GM18858 (cell line): Measurements from ENCODE around the gene ENTREP3.
"Not testable (repeated sequence)": the region's sequence is repeated elsewhere in the genome, so short reads cannot be mapped to it uniquely, and the experiment has no call there.

ENCODE experiments used
- ATAC-seq: cut with Tn5 transposase; IDR thresholded peaks from one replicate; pipeline ENCODE4 v1.9.1; 2021; ENCODE audit not compliant: unreplicated experiment

ENTREP3 gene

DNA sequence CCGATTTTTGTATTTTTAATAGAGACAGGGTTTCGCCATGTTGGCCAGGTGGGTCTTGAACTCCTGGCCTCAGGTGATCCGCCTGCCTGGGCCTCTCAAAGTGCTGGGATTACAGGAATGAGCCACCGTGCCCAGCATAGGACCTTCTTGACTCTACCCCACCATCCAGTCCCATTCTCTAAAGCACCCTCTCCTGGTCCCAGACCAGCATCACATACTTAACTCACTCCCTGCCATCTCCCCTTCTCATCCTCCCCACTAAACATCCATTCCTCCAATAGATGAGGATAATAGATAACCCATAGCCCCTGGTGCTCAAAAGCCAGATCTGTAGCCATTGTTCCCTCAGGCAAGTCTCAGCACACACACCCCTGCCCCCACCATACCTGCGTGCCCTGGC, 2.1 kb downstream of the ENTREP3 start:
- ATAC-seq: no peak

DNA sequence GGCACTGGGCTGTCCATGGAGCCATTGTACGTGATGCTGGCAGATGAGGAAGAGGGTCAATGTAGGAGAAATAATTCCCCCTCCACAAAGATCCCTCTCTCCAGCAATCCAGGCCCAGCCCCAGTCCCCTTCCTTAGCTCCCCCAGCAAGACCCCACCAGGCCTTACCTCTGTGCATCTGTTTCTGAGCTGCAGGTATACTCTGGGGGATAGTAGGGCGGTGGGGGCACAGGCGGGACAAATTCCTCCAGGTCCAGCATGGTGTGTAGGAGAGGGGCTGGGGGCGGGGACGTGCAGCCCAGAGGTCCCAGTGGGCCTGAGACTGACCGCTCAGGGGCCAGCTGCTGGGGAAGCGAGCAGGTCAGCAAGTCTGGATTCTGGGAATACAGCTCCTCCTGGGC, 3.7 kb downstream of the ENTREP3 start:
- no peak for ATAC-seq

DNA sequence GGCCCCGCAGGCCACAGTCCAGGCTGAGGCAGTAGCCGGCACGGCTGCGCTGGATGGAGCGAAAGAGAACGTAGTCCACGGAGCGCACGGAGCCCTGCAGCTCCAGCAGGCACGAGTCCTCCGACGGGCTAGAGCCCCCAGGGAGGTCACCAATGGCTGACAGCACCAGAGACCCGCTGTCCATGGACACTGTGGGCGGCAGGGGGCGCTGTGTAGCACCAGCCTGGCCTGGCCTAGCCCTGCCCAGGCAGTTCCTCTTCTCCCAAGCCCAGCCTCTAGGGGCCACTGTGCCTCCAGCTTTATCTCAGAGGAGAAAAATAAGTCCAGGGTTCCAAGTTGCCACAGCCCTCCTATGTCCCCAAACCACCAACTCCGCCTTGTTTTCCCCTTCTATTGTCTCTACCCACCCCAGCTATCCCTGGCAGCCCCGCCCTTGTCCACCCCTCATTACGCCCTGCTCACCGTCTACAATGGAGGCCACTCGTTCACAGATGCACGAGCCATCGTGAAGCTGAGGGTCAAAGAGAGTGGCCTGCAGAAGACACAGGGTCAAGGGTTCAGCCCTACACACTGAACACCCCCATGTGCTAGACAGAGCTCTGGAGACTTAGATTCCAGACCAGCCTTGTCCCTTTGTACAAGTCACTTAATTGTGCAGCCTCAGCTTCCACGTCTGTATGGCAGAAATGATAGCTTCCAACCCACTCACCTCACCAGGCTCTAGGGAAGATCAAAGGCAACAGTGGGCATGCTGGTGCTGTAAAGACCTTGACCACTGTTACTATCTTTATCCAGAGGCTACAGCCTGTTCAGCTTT, 4.4 kb downstream of the ENTREP3 start:
- peak; percentile 76 for ATAC-seq

DNA sequence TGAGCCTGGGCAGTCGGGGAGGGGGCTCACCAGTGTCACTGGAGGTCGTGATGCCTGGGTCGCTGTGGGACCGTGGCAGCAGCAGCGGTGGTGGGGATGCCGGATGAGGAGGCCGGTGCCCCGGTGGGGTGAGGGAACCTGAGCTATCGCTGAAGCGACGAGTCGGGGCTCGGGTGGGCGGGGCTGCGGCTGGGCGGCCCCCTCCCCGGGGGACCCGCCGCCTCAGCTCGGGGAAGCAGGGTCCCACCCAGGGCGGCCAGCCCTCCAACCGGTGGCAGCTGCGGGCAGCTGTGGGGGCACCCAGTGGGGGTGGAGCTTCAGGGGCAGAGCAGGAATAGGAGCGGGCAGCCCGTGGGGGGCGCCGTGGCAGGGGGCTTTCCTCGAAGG, 5.0 kb downstream of the ENTREP3 start:
- peak; percentile 22 for ATAC-seq

DNA sequence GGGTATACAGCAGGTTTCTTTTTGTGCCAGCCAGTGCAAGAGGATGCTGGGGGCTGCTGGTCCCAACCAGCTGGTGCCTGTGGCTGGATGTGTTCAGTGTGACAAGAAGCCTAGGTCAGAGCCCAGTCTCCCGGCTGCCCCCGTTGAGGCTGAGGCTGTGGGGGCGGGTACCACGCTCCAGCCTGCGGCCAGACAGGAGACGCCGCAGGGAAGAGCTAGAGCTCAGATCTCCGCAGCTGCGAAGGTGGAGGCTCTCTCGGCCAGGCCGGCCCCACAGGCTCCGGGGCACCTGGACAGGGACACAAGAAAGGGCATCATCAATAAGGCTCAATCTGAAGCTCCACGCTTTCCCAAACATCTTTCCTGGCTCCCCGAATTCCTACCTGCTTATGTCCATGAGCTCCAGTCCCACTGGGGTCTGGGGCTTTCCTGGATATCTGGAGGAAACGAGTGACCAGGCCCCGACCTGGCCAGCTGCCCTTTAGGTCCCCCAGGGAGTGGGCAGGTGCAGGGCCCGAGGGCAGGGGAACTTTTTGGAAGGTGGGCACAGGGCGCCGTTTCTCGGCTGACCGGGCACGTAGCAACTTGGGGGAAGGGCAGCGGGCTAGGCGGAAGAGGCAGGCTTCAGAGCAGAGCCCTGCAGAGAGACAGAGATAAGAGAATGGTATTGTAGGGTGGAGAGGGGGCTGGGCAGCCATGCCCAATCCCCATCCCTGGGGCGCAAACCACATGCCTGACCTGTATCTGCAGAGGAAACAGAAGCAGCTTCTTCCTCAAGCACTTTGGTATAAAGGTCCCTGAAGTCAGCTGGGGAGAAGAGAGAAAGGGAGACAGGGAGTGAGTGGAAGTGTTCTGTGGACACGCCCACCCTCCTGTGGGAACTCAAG, 7.4 kb downstream of the ENTREP3 start:
- no peak for ATAC-seq

DNA sequence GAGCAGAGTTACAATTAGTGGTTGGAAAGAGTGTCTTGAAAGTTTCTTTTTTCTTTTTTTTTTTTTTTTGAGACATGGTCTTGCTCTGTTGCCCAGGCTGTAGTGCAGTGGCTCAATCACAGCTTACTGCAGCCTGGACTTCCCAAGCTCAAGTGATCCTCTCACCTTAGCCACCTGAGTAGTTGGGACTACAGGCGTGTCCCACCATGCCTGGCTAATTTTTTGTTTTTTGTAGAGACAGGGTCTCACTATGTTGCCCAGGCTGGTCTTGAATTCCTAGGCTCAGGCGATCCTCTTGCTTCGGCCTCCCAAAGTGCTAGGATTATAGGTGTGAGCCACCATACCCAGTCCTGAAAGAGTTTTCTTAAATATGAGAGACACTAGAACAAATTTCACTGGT, 8.5 kb downstream of the ENTREP3 start:
- not testable (repeated sequence) for ATAC-seq

DNA sequence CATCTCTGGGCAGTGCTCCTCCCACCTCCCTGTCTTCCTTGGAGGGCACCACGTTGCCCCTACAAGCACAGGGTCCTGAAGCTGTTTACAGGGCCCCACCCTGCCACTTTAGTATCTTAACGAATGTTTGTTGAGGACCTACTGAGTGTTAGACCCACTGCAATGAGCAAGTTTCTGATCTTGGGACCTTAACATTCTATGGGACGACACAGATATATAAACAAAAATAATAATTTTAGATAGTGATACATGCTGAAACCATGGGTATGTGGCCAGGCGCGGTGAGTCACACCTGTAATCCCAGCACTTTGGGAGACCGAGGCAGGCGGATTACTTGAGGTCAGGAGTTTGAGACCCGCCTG, 10.1 kb downstream of the ENTREP3 start:
- no peak for ATAC-seq

DNA sequence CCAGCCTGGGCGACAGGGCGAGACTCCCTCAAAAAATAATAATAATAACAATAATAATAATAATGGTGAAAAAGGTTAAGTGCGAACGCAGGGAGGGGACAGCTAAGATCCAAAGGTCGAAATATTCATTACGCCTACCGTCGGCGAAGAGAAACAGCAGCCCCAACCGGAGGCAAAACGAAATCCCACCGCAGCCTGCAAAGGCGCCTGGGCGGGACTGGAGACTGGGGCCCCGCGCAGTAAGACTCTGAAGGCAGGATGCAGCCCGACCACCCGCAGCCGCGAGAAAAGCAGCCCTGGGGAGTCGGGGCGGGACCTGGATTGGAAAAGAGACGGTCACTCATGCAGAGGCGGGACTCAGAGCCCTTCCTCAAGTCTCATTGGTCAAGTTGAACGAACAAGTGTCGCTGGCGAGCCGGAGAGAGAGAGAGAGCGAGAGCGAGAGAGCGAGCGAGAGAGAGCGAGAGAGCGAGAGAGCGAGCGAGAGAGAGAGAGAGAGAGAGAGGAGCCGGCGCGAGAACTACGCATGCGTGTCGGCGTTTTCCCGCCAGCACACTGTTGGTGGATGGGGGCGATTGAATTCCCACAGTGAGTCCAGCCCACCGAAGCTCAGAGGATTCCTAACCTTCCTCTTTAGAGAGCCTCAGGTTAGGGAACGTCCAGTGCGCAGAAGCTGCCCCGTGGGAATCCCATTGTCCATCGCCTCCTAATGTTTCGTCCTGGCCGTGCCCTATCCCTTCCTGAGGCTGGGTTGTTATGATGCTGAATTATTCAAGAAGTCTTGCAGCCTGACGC, 10.7 kb downstream of the ENTREP3 start:
- ATAC-seq: peak; percentile 67

DNA sequence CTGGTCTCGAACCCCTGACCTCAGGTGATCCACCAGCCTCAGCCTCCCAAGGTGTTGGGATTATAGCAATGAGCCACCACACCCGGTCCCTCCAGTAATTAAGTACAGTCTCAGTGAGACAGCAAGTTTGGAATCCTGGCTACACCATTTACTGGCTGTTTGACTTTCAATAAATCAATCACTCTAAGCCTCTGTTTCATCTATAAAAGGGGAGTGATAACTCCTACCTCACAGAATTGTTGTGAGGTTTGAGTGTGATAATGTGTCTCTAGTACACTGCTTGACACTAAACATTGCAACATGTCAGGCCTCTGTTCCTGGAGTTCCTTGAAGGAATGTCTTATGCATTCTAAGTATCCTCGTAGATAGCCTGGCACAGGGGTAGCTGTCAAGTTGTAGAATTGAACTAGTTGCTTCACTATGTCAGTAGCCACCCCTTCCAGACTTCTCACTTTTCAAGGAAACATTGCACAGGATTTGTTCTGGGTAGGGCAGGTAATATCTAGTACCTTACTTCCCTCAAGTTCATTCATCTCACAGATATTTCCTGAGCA, 12.4 kb downstream of the ENTREP3 start:
- ATAC-seq: no peak

DNA sequence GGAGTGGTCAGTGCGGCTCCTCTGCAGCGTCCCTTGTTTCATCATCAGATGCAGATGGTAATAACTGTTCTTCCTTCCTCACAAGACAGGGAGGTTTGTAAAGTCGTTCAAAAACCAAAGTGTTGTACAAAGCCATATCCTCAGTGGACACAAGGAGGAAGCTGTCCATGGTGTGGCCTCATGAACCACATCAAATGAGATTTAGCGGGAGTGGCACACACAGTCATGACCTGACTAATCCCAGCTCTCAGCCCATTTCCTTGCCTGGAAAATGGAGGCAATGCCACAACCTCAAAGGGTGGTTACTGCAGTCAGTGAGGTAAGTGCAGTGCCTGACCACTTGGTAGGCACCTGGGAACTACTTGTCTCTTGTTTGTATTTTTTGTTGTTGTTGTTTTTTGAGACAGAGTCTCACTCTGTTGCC, 13.4 kb downstream of the ENTREP3 start:
- ATAC-seq: no peak

DNA sequence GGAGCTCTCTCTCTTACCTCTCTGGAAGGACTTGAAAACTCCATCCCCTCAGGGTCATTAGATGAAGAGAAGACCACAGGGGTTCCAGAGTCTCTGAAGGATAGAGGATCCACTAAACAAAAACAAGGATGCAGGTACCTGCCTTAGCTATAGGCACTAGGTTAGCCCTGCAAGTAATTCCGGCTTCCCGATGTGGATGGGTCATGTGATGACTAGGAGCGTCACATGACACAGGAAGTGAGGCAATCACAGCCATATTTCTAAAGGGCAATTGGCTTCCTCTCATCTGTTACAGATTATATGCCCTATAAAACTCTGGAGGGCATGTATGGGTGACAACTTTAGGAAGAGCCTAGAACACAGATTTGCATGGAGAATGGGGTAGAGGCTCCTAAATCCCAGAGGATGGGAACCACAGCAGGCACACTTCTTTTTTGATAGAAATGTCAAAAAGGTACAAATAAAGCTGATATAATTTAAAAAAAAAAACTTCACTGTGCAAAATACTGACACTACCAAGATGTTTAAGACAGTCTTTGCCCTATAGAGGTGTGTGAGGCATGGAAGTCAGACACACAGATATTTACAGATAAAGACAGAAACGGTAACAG, 14.1 kb downstream of the ENTREP3 start:
- no peak for ATAC-seq

DNA sequence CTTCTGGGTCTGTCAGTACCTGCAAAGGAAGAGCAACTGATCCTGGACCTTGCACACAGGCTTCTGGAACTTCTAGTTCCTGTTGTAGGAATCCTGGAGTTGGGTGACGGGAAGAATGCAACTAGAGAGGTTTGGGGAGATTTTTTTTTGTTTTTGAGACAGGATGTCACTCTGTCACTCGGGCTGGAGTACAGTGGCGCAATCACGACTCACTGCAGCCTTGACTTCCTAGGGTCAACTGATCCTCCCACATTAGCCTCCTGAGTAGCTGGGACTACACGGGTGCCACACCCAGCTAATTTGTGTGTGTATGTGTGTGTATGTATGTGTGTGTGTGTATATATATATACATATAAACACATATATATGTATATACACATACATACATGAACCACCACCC, 18.8 kb downstream of the ENTREP3 start:
- ATAC-seq: no peak

DNA sequence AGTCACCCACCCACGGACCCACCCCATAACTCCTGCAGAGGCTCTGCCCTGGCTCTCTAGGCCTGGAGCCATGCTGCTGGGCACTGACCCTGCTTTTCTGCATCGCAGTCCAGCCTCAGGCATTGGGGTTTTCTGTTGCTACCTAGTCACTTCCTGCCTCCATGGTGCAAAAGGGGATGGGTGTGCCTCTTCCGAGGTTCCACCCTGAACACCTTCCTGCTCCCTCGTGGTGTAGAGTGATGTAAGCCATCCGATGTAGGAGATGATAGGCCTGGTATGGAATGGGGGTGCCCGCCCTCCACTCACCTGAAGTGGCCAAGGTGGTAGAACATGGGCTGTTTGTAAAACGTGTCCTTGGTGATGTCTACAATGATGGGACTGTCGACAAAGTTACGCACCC, 19.9 kb downstream of the ENTREP3 start:
- ATAC-seq: not testable (repeated sequence)

DNA sequence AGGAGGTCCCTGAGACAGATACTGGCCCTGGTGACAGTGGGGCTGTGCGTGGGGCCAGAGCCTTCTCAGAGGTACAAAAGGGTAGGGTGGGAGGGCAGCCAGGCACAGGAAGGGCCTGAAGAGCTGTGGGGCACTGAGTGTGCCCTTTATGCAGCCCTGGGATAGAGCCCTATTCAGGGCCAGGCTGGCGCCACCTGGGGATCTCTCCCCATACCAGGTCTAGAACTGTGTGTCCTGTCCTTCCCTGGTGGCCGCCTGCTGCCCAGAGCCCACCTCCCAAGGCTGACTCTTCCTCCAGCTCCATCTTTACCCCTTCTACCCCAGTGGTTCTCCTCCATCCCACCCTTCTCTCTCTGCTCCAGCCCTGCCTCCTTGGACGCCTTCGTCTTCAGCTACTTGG, 21.8 kb downstream of the ENTREP3 start:
- ATAC-seq: not testable (repeated sequence)

DNA sequence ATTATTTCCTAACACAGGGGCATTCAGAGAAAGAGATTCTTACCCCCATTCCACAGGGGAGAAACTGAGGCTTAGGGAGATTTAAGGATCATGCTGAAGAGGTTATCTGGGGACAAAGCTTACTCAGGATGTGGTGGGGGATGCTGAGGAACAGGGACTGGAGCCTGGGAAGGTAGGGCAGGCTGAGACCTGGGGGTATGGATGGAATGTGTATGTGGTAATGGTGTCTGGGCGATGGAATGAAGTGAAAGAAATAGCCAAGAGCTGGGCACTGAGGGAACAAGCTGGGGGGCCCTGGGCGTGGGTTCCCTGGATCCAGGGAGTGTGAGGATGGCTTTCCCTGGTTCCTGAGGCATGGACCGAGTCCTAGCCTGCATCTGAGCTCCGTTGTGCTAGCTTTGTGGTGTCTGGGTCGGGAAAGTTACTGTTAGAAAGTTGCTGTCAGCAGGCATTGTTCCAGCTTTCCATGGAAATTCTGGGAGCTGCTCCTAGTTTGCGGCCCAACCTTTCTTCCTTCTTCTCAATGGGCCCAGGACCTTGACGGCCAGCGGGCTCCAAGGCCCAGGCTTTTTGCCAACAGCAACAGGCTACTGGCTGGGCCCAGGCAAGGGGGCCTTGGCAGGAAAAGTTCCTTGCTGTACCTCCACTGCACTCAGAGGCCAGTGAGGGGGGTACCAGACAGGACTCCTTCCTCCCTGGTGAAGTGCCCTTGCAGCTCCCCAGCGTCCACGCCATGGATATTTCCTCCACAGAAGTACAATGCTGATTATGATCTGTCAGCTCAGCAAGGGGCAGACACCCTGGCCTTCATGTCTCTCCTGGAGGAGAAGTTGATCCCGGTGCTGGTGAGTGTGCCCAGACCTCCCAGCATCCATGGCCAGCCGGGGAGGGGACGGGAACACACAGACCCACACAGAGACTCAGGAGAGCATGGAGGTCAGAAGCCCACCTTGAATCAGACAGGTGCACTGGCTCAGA, 23.0 kb downstream of the ENTREP3 start:
- ATAC-seq: not testable (repeated sequence)

DNA sequence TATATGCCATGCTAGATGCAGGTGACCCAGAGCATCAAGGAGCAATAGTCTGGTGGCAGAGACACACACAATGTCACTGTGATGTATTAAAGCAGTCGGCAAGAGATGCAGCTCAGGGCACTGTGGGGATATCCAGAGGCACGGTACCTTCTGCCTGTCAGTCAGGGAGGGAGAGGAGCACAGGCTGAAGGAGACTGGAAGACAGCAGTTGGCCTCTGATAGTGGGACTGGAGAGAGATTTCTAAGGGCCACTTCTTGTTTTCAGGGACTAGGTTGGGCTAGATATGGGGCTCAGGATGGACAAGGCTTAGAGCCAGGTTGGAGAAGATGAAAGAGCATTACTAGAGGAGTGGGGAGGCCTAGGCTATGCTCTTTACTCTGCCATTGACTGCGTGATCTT, 24.0 kb downstream of the ENTREP3 start:
- ATAC-seq: not testable (repeated sequence)

DNA sequence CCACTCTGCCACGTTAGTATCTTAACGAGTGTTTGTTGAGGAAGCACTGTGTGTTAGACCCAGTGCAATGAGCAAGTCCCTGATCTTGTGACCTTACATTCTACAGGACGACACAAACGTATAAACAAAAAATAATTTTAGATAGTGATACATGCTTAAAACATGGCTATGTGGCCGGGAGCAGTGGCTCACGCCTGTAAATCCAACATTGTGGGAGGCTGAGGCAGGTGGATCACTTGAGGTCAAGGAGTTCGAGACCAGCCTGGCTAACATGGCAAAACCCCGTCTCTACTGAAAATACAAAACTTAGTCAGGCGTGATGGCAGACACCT, 27.2 kb downstream of the ENTREP3 start:
- no peak for ATAC-seq

DNA sequence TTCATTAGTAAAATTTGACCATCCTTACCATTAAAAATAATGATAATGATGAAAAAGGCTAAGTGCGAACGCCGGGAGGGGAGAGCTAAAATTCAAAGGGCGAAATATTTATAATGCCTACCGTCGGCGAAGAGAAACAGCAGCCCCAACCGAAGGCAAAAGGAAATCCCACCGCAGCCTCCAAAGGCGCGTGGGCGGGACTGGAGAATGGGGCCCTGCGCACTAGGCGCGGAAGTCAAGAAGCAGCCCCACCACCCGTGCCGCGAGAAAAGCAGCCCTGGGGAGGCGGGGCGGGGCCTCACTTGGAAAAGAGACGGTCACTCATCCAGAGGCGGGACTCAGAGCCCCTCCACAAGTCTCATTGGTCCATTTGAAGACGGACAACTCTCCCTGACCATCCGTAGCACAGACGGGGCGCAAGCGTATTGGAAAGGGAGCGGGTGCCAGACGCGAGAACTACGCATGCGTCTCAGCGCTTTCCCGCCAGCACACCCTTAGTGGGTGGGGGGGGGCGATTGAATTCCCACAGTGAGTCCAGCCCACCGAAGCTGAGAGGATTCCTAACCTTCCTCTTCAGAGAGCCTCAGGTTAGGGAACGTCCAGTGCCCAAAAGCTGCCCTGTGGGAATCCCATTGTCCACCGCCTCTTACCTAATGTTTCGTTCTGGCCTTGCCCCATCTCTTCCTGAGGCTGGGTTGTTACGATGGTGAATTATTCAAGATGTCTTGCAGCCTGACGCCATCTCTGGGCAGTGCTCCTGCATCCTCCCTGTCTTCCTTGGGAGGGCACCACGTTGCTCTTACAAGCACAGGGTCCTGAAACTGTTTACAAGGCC, 27.8 kb downstream of the ENTREP3 start:
- ATAC-seq: peak; percentile 86

DNA sequence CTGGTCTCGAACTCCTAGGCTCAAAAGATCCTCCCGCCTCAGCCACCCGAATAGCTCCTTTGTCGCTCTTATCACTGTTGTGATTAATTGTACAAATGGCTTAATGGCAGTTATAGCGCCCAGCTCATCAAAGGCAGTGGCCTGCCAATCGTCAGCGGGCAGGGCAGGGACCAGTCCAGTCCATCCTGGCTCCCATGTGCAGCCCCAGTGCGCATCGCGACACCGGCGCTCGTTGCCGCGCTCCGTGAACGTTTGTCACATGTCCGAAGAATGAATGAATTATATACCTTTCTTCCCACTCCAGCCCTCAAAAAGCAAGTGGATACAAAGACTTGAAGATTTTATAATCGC, 28.4 kb downstream of the ENTREP3 start:
- no peak for ATAC-seq
